ENCODE measurements around the gene MCM3.

MCM3 gene

DNA sequence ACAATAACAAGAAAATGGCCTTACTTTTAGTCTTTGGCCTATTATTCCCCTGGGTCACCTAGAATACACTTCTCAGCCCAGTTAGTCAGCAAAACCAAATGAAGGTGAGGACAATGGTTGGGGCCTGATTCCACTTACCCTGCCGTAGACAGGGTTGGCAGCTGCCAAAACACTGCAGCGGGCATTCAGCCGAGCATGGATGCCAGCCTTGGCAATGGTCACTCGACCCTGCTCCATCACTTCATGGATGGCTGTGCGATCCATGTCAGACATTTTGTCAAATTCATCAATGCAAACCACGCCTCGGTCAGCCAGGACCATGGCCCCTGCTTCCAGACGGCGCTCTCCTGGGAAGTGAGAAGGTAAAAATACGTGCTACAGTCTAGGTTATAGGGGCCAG is 8.4 kb downstream of the MCM3 start:
- H3K36me3 ChIP-seq (ENCODE audit: insufficient read depth, low read length): peaks cover 98% of the 10 kb centered on the region
- TF ChIP-seq POLR2AphosphoS5 (IDR thresholded peaks at IDR 0.05; ENCODE audit: borderline replicate concordance, low read depth, low read length) (no peak), EZH2 (IDR thresholded peaks at IDR 0.05) (no peak), FOXP2 (optimal IDR thresholded peaks at IDR 0.05; ENCODE audit: control extremely low read depth, extremely low read length, insufficient read depth) (no peak)
- H3K4me3 ChIP-seq: no peak overlapping the region
- DNase-seq (ENCODE audit: low read depth, low spot score): no peak
- no peaks in the 10 kb centered on the region for H3K9me3 ChIP-seq (ENCODE audit: low read depth, low read length)
- no peak overlapping the region for H3K9ac ChIP-seq (ENCODE audit: insufficient read length)
- no peak overlapping the region for H3K27ac ChIP-seq

DNA sequence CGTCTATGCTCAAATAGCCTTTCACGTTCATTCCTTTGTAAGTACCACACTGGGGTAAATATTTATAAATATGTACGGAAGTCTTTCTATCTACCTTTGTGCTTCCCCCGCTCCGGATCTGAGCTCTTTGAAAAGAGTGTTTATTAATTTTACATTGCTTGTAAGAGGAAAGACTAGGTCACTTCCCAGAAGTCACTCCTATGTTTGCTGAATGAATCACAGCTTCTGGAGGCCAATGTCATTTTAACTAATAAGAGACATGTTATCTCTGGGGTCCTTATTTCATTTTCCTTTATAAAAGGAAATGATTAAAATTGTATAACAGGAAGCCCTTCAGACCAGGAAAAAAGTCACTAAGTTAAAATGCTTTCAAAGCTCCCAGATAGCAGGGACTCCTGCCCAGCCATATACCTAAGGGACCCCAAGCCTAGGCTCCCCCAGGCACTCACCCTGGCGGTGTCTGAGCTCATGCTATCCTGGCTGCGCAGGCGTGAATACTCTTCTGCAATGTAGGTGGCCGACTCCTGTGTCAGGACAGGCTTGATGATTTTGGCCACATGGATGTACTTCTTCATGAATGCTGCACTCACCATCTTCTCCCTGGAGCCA is 12.6 kb downstream of the MCM3 start:
- H3K9ac ChIP-seq (ENCODE audit: insufficient read length): no peak overlapping the region
- 0 out of 2 replicates have a peak overlapping the region, but pooled peaks have one; percentile 21 for H3K27ac ChIP-seq
- TF ChIP-seq EZH2 (IDR thresholded peaks at IDR 0.05) (no peak), POLR2AphosphoS5 (IDR thresholded peaks at IDR 0.05; ENCODE audit: borderline replicate concordance, low read depth, low read length) (no peak), FOXP2 (optimal IDR thresholded peaks at IDR 0.05; ENCODE audit: control extremely low read depth, extremely low read length, insufficient read depth) (no peak)
- H3K36me3 ChIP-seq (ENCODE audit: insufficient read depth, low read length): peaks cover 98% of the 10 kb centered on the region
- H3K9me3 ChIP-seq (ENCODE audit: low read depth, low read length): no peaks in the 10 kb centered on the region
- no peak for DNase-seq (ENCODE audit: low read depth, low spot score)
- no peak overlapping the region for H3K4me3 ChIP-seq

DNA sequence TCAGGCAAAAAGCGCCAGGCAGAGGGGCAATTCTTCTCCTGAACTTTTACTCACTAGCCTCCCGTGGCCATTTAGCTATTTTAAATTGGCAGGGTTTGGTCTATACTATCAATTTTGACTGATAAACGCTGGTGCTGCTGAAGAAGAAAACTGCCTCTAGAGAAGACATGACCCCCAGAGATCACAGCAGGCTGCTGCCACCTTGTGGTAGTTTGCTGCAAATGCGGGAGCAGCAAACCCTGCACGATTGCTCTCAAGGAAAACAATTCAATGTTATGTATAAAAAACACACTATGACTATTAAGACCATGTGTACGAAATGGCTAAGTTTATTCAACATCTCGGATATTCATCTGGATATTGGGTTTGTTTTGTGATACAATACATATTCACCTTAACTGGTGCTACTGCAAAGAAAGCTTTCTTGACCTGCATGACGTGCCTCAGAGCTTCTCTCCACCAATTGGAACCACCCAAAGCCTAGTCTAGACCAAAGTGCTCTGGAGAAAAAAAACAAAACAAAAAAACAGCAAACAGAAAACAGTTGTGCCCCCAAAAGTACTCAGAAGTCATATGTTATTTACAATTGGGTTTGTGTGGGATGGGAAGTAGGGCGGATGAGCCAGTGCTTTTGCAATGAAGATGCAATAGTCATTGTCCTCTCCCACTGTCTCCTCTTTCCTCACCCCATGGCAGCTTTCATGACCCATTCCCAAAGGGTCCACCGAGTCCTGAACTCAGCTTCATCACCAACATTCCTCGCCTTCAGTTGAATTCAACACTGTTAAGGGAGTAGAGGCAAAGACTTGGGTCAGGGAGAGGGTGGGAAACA is 20.6 kb downstream of the MCM3 start:
- Histone ChIP-seq H3K36me3 (ENCODE audit: insufficient read depth, low read length) (peaks cover 85% of the 10 kb centered on the region), H3K9ac (ENCODE audit: insufficient read length) (no peak overlapping the region), H3K4me3 (no peak overlapping the region), H3K27ac (peak overlapping the region; percentile 69), H3K9me3 (ENCODE audit: low read depth, low read length) (no peaks in the 10 kb centered on the region)
- peak; percentile 63 for DNase-seq (ENCODE audit: low read depth, low spot score)
- TF ChIP-seq POLR2AphosphoS5 (IDR thresholded peaks at IDR 0.05; ENCODE audit: borderline replicate concordance, low read depth, low read length) (no peak), EZH2 (IDR thresholded peaks at IDR 0.05) (no peak), FOXP2 (optimal IDR thresholded peaks at IDR 0.05; ENCODE audit: control extremely low read depth, extremely low read length, insufficient read depth) (peak; percentile 31)

DNA sequence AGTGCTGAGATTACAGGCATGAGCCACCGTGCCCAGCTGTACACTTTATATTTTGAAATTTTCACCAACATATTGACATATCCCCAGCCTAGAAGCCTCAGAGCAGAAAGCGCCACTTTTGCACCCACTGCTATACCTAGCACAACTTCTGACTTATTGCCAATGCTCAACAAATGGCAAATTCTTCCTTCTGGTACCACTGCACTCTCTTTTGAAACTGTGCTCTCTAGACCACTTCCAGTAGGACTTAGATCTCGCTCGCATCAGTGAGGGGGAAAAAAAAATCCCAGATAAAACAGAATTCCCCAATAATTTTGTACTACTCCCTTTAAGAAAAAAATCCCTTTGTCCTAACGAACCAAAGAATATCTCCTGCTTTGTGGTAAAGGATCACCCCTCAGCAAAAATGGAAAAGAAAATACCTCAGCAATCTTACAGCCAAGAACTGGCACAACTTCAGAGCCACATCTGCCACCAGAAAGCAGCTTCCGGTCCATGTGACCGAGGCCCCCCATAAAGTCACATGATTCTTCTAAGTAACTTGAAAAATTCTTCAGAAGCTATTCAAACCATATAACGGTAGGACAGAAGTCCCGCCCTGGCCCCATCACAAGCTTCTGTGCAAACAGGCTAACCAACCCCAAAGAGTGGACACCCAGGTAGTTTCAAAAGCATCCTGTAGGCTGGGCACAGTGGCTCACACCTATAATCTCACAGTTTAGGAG is 21.8 kb downstream of the MCM3 start:
- peaks cover 75% of the 10 kb centered on the region for H3K36me3 ChIP-seq (ENCODE audit: insufficient read depth, low read length)
- no peak for DNase-seq (ENCODE audit: low read depth, low spot score)
- no peak overlapping the region for H3K4me3 ChIP-seq
- peak overlapping the region; percentile 47 for H3K27ac ChIP-seq
- no peak for TF ChIP-seq FOXP2 (optimal IDR thresholded peaks at IDR 0.05; ENCODE audit: control extremely low read depth, extremely low read length, insufficient read depth)
- TF ChIP-seq POLR2AphosphoS5 (IDR thresholded peaks at IDR 0.05; ENCODE audit: borderline replicate concordance, low read depth, low read length): no peak
- TF ChIP-seq EZH2 (IDR thresholded peaks at IDR 0.05): no peak
- peak overlapping the region; percentile 8 for H3K9ac ChIP-seq (ENCODE audit: insufficient read length)
- no peaks in the 10 kb centered on the region for H3K9me3 ChIP-seq (ENCODE audit: low read depth, low read length)

DNA sequence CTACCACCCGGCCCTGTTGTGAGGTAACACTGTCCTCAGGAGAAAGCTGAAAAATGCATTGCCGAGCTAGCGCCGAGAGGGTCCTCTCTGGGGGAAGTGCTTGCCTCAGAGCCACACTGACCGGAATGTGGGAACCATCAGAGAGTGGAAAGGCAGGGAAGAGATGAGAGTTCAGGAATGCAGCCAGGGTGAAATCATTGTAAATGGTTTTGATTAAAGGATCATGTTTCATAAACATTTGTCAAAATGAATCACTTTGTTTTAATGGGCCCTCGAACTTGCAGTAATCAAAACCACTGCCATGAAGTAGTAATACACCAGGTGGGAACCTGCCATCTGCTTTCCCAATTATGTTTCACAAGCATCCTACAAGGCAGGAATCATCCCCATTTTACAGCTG is 23.3 kb downstream of the MCM3 start:
- no peak overlapping the region for H3K4me3 ChIP-seq
- peak overlapping the region; percentile 47 for H3K27ac ChIP-seq
- no peaks in the 10 kb centered on the region for H3K9me3 ChIP-seq (ENCODE audit: low read depth, low read length)
- H3K9ac ChIP-seq (ENCODE audit: insufficient read length): no peak overlapping the region
- TF ChIP-seq FOXP2 (optimal IDR thresholded peaks at IDR 0.05; ENCODE audit: control extremely low read depth, extremely low read length, insufficient read depth) (no peak), POLR2AphosphoS5 (IDR thresholded peaks at IDR 0.05; ENCODE audit: borderline replicate concordance, low read depth, low read length) (no peak)
- peaks cover 62% of the 10 kb centered on the region for H3K36me3 ChIP-seq (ENCODE audit: insufficient read depth, low read length)
- DNase-seq (ENCODE audit: low read depth, low spot score): no peak

DNA sequence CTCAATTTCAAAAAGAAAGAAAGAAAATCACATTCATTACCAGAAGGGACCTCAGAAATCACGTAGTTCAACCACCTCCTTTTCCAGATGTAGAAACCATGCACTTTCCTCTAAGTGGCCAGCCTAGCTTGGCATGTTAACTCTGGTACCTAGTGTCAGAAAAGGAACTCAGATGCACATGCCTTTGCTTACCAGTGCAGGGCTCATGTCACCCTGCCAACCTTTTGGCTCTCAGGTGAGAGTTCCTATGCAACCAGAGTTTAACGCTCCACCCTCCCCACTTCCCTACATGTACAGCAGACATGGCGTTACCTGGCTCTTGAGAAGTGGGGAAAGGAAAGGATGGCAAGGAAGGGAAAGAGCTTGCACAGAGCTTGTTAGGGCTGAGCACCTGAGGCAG is 23.9 kb downstream of the MCM3 start:
- H3K27ac ChIP-seq: no peak overlapping the region
- no peak overlapping the region for H3K4me3 ChIP-seq
- TF ChIP-seq FOXP2 (optimal IDR thresholded peaks at IDR 0.05; ENCODE audit: control extremely low read depth, extremely low read length, insufficient read depth) (no peak), POLR2AphosphoS5 (IDR thresholded peaks at IDR 0.05; ENCODE audit: borderline replicate concordance, low read depth, low read length) (peak; percentile 34; the same call in 1 of the 2 replicates)
- H3K9me3 ChIP-seq (ENCODE audit: low read depth, low read length): no peaks in the 10 kb centered on the region
- peaks cover 56% of the 10 kb centered on the region for H3K36me3 ChIP-seq (ENCODE audit: insufficient read depth, low read length)
- H3K9ac ChIP-seq (ENCODE audit: insufficient read length): no peak overlapping the region
- DNase-seq (ENCODE audit: low read depth, low spot score): no peak

DNA sequence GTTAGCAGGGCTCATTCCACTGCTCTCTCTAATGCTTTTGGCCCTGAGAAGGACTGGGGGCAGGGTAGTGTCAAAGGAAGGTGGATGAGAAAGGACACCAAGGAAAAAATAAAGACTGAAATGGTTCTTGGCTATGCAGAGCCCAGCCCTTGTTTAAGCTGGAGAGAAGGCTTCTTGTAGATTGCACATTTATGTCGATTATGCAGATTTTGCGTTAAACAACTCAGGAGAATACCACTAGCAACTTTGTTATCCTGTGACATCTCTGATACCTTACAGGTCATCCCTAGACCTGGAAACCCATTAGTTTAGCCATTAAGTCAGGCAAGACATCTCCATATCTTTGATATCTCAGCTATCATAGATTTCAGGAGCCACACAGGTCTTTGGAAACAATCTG is 29.1 kb downstream of the MCM3 start:
- Histone ChIP-seq H3K27ac (no peak overlapping the region), H3K36me3 (ENCODE audit: insufficient read depth, low read length) (peaks cover 7% of the 10 kb centered on the region; the same call in 1 of the 2 replicates), H3K9ac (ENCODE audit: insufficient read length) (no peak overlapping the region), H3K4me3 (no peak overlapping the region), H3K9me3 (ENCODE audit: low read depth, low read length) (no peaks in the 10 kb centered on the region)
- no peak for TF ChIP-seq FOXP2 (optimal IDR thresholded peaks at IDR 0.05; ENCODE audit: control extremely low read depth, extremely low read length, insufficient read depth)
- TF ChIP-seq POLR2AphosphoS5 (IDR thresholded peaks at IDR 0.05; ENCODE audit: borderline replicate concordance, low read depth, low read length): no peak
- TF ChIP-seq EZH2 (IDR thresholded peaks at IDR 0.05): no peak
- DNase-seq (ENCODE audit: low read depth, low spot score): no peak

DNA sequence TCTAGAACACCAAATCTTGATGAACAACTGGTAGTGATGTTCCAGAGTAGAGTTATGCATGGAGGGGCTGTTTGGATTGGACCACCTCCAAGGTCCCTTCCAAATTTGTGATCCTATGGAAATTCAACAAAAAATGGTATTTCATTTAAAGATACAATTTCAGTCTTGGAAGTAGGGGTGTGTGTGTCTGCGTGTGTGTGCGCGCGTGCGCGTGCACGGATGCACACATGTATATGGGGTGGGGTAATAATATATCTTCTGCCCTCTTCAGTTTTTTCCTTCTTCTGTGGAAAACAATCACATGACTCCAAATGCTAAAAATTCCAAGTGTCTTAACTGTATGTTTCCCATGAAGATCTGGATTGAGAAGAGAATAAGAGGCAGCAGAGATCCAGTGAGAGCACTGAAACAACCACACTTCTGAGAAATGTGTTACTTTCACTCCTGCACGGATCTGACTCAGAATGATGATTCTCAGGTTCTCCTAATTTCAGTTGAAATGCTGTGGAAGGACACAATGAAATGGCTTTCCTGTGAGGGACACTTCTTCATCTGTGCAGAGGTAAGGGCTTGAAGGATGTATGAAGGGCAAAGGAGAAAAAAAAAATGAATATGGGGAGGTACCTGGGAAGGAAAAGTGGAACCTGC is 29.7 kb downstream of the MCM3 start:
- H3K4me3 ChIP-seq: no peak overlapping the region
- H3K9ac ChIP-seq (ENCODE audit: insufficient read length): no peak overlapping the region
- TF ChIP-seq FOXP2 (optimal IDR thresholded peaks at IDR 0.05; ENCODE audit: control extremely low read depth, extremely low read length, insufficient read depth): no peak
- no peak for TF ChIP-seq POLR2AphosphoS5 (IDR thresholded peaks at IDR 0.05; ENCODE audit: borderline replicate concordance, low read depth, low read length)
- no peak for TF ChIP-seq EZH2 (IDR thresholded peaks at IDR 0.05)
- H3K27ac ChIP-seq: no peak overlapping the region
- DNase-seq (ENCODE audit: low read depth, low spot score): no peak
- 0 out of 2 replicates have a peak, but pooled peaks cover 3% of the 10 kb centered on the region for H3K36me3 ChIP-seq (ENCODE audit: insufficient read depth, low read length)
- H3K9me3 ChIP-seq (ENCODE audit: low read depth, low read length): no peaks in the 10 kb centered on the region
